Glutamatergic neuron (in vitro differentiated cells): Measurements from ENCODE around the gene KCNMA1. TPM values are rescaled to one million over a fixed set of nuclear protein-coding genes. Genes with fewer than 3 reads are reported as not detected.

Source experiments
- DNase-seq: peaks from one replicate; pipeline ENCODE4 v3.0.0; 2022
- H3K27ac Mint-ChIP-seq: one replicate; pipeline ENCODE4 v1.8.0; 2020; ENCODE audit warnings: mild to moderate bottlenecking, mixed read lengths, inconsistent platforms; ENCODE audit not compliant: unreplicated experiment
- H3K27me3 Mint-ChIP-seq: one replicate; pipeline ENCODE4 v1.8.0; 2020; ENCODE audit warnings: mild to moderate bottlenecking, moderate library complexity, mixed read lengths, inconsistent platforms; ENCODE audit not compliant: unreplicated experiment
- H3K36me3 Mint-ChIP-seq: one replicate; pipeline ENCODE4 v1.8.0; 2020; ENCODE audit warnings: mild to moderate bottlenecking, mixed read lengths, inconsistent platforms; ENCODE audit not compliant: unreplicated experiment
- H3K4me1 Mint-ChIP-seq: one replicate; pipeline ENCODE4 v1.8.0; 2020; ENCODE audit warnings: mild to moderate bottlenecking, low read depth, mixed read lengths, inconsistent platforms; ENCODE audit not compliant: unreplicated experiment
- H3K4me3 Mint-ChIP-seq: one replicate; pipeline ENCODE4 v1.8.0; 2020; ENCODE audit warnings: mild to moderate bottlenecking, mixed read lengths, inconsistent platforms; ENCODE audit not compliant: unreplicated experiment
- H3K9me3 Mint-ChIP-seq: one replicate; pipeline ENCODE4 v1.8.0; 2020; ENCODE audit warnings: mild to moderate bottlenecking, moderate library complexity, mixed read lengths, inconsistent platforms; ENCODE audit not compliant: unreplicated experiment
- total RNA-seq: library from RNA; stranded (reverse); fragmentation: NEBNext Ultra II Directional; extraction: Animal tissue kit (Norgen Biotek cat#: 25700); gene quantifications from one replicate; pipeline ENCODE4 v1.2.1, GENCODE V29; 2021; ENCODE audit not compliant: unreplicated experiment
- TF ChIP-seq, protein P1 (sequence below): fragments of 200-600 bp; sonication (generic); IDR thresholded peaks from one replicate; pipeline ENCODE4 v1.5.0; 2021; ENCODE audit not compliant: partially characterized antibody, unreplicated experiment

Gene KCNMA1
- total RNA-seq, 1 donor from 2014 or later = 3.2 TPM

DNA sequence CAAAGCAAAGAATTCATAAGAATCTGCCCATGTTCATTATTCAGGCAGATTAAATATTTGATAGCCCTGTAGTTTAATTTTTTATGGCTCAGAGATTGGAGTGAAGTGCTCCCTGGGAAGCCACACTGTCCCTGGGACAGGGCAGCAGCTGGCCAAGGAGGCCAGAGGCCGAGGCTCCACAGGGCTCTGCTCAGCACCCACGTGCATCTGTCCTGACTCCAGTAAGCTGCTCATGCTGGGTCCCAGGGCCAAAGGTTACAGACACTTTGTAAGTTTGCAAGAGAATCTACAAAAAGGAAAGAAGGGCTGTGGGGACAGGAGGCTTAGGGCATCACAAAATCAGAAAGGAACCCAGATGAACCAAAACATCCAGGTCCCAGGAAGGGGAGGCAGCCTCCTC lies 155.5 kb downstream of the KCNMA1 start:
- H3K27ac Mint-ChIP-seq = no peak overlapping the region
- no peak for DNase-seq
- H3K4me3 Mint-ChIP-seq = no peak overlapping the region
- H3K9me3 Mint-ChIP-seq = peaks cover 1% of the 10 kb centered on the region
- peaks cover 2% of the 10 kb centered on the region for H3K27me3 Mint-ChIP-seq
- peaks cover 8% of the 10 kb centered on the region for H3K36me3 Mint-ChIP-seq
- peaks cover 11% of the 10 kb centered on the region for H3K4me1 Mint-ChIP-seq
- TF ChIP-seq, protein P1, sequence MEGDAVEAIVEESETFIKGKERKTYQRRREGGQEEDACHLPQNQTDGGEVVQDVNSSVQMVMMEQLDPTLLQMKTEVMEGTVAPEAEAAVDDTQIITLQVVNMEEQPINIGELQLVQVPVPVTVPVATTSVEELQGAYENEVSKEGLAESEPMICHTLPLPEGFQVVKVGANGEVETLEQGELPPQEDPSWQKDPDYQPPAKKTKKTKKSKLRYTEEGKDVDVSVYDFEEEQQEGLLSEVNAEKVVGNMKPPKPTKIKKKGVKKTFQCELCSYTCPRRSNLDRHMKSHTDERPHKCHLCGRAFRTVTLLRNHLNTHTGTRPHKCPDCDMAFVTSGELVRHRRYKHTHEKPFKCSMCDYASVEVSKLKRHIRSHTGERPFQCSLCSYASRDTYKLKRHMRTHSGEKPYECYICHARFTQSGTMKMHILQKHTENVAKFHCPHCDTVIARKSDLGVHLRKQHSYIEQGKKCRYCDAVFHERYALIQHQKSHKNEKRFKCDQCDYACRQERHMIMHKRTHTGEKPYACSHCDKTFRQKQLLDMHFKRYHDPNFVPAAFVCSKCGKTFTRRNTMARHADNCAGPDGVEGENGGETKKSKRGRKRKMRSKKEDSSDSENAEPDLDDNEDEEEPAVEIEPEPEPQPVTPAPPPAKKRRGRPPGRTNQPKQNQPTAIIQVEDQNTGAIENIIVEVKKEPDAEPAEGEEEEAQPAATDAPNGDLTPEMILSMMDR = no peak

DNA sequence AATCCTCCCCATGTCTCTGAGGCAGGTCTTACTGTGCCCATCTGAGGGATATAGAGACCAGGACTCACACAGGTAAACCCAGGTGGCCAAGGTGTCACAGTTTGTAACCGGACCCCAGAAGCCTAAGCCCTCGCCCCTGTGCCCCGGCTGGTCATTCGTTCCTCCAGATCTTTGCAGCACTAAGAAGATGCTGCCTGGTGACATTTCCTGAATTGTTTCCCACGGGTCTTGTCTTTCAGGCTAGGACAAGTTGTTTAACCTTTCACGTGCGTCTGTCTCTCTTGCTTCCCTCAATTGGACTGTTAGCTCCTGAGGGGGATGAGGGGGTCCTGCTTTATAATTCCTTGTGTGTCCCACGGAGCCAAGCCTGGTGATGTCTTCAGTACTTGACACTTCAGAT lies 158.0 kb downstream of the KCNMA1 start:
- H3K4me1 Mint-ChIP-seq = peaks cover 9% of the 10 kb centered on the region

DNA sequence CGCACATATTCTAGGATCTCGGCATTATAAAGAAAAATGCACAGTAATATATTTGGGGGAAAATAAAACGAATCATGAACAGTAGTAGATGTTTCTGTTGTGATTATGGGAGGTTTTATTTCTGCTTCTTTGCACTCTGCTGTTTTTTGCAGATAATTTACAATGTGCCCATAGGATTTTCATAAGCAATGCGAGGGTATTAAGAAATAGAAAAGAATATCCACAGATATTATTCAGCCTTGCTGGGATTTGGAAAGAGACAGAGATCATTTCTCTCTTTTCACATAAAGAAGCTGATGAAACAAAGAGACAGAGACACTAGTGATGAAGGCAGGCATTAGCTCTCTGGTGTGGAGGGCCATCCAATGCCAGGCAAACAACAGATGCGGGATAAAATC lies 158.6 kb downstream of the KCNMA1 start:
- Mint-ChIP-seq H3K4me3 (no peak overlapping the region), H3K36me3 (no peaks in the 10 kb centered on the region), H3K4me1 (peaks cover 9% of the 10 kb centered on the region), H3K27me3 (peaks cover 2% of the 10 kb centered on the region), H3K27ac (no peak overlapping the region), H3K9me3 (peaks cover 1% of the 10 kb centered on the region)
- TF ChIP-seq, protein P1 = no peak
- DNase-seq = no peak

More for the DNA sequence above, 158.0 kb downstream of the KCNMA1 start:
- no peak overlapping the region for H3K27ac Mint-ChIP-seq
- H3K27me3 Mint-ChIP-seq = peaks cover 2% of the 10 kb centered on the region
- H3K4me3 Mint-ChIP-seq = no peak overlapping the region
- H3K36me3 Mint-ChIP-seq = no peaks in the 10 kb centered on the region
- peaks cover 1% of the 10 kb centered on the region for H3K9me3 Mint-ChIP-seq
- TF ChIP-seq, protein P1 = no peak
- DNase-seq = no peak

GRCh38 chr10:77478247-77478961 lies 159.2 kb downstream of the KCNMA1 start:
- no peak for DNase-seq
- Mint-ChIP-seq H3K27me3 (peaks cover under 1% of the 10 kb centered on the region), H3K9me3 (peaks cover 1% of the 10 kb centered on the region), H3K4me3 (no peak overlapping the region), H3K36me3 (no peaks in the 10 kb centered on the region), H3K4me1 (peaks cover 9% of the 10 kb centered on the region), H3K27ac (no peak overlapping the region)
- TF ChIP-seq, protein P1 = no peak

- DNase-seq = no peak
- Mint-ChIP-seq H3K27me3 (no peaks in the 10 kb centered on the region), H3K4me3 (no peak overlapping the region), H3K9me3 (peaks cover 1% of the 10 kb centered on the region), H3K27ac (no peak overlapping the region), H3K36me3 (no peaks in the 10 kb centered on the region), H3K4me1 (peaks cover 6% of the 10 kb centered on the region)
- TF ChIP-seq, protein P1 = no peak
These were observed 162.1 kb downstream of the KCNMA1 start for GRCh38 chr10:77475522-77475921.
